Endothelial cell of umbilical vein (primary cell): Measurements from ENCODE around the gene ELMOD2. TPM values are rescaled to one million over a fixed set of nuclear protein-coding genes. Genes with fewer than 3 reads are reported as not detected.

Experiments used
- BruUV-seq: library from RNA; stranded (reverse); fragments of 400-500 nt; replicated peaks from 2 replicates; lab custom pipeline; 2021; lab: Mats Ljungman, UMichigan
- CTCF ChIA-PET: fragments of 300-600, 350-600 bp; sonication (Branson Sonifier 250); formaldehyde crosslinking; loops from one replicate; lab custom pipeline; 2021; ENCODE audit warnings: antibody characterized with exemption, inconsistent platforms; lab: Charles Lee
- POLR2A ChIA-PET: fragments of 300-600, 350-600 bp; sonication (Branson Sonifier 250); formaldehyde crosslinking; loops from one replicate; lab custom pipeline; 2021; ENCODE audit warnings: antibody characterized with exemption, inconsistent platforms; lab: Charles Lee
- DNase-seq: peaks from one replicate; pipeline ENCODE4 v3.0.0-alpha.2; 2011; ENCODE audit warnings: low read depth, low spot score
- FAIRE-seq: peaks from 2 replicates; lab custom pipeline; 2011; peaks lifted over from hg19 to GRCh38; lab: Jason Lieb, UNC
- H2AFZ ChIP-seq: 2 replicates; pipeline ENCODE4 v1.6.0; 2012; ENCODE audit warnings: low read depth, low read length, control low read depth, inconsistent platforms
- H3K27ac ChIP-seq: 2 replicates; pipeline ENCODE4 v1.5.1; 2011; ENCODE audit warnings: low read depth, mild to moderate bottlenecking, control low read depth, low read length, moderate library complexity; ENCODE audit not compliant: insufficient read depth
- H3K27me3 ChIP-seq, 2 experiments: 2 replicates each; pipeline versions ENCODE4 v1.6.0 to v1.6.1; 2011; ENCODE audit warnings: low read length in 2 of 2, mixed read lengths in 1 of 2; ENCODE audit not compliant: control insufficient read depth in 2 of 2, insufficient read depth in 2 of 2
- H3K36me3 ChIP-seq, 2 experiments: 2 replicates in 1 of 2; 3 replicates in 1 of 2; pipeline ENCODE4 v1.5.1; 2011; ENCODE audit warnings: low read length in 2 of 2, mild to moderate bottlenecking in 1 of 2, moderate library complexity in 1 of 2; ENCODE audit not compliant: control insufficient read depth in 2 of 2, insufficient read depth in 2 of 2; ENCODE audit errors: extremely low read depth in 1 of 2
- H3K4me1 ChIP-seq: 3 replicates; pipeline ENCODE4 v1.5.1; 2011; ENCODE audit warnings: mild to moderate bottlenecking, low read length; ENCODE audit not compliant: control insufficient read depth, insufficient read depth; ENCODE audit errors: extremely low read depth
- H3K4me2 ChIP-seq: 2 replicates; pipeline ENCODE4 v1.6.1; 2011; ENCODE audit warnings: low read length, control low read depth, mixed read lengths; ENCODE audit not compliant: insufficient read depth
- H3K4me3 ChIP-seq, 3 experiments: fragments of 200-600 bp in 1 of 3; sonication (generic), shearing (Covaris generic) in 1 of 3; replicated peaks in 1 of 3; 2 replicates each; pipeline ENCODE4 v1.5.1; 2011 to 2016; ENCODE audit warnings: control low read depth in 3 of 3, low read length in 3 of 3, mild to moderate bottlenecking in 2 of 3, inconsistent platforms in 1 of 3, low read depth in 1 of 3, moderate library complexity in 1 of 3; ENCODE audit not compliant: insufficient read depth in 1 of 3
- H3K79me2 ChIP-seq: 2 replicates; pipeline ENCODE4 v1.6.0; 2012; ENCODE audit warnings: low read length, inconsistent platforms; ENCODE audit not compliant: control insufficient read depth, insufficient read depth
- H3K9ac ChIP-seq: replicated peaks from 2 replicates; pipeline ENCODE3; 2011; ENCODE audit warnings: low read length, control low read depth; ENCODE audit not compliant: insufficient read depth; ENCODE audit errors: extremely low read depth
- H3K9me1 ChIP-seq: replicated peaks from 3 replicates; pipeline ENCODE4 v1.6.0; 2011; ENCODE audit warnings: mild to moderate bottlenecking, low read length; ENCODE audit not compliant: control insufficient read depth, insufficient read depth; ENCODE audit errors: extremely low read depth
- H3K9me3 ChIP-seq: replicated peaks from 2 replicates; pipeline ENCODE4 v1.5.1; 2012; ENCODE audit warnings: low read length, inconsistent platforms; ENCODE audit not compliant: control insufficient read depth, insufficient read depth
- H4K20me1 ChIP-seq: replicated peaks from 2 replicates; pipeline ENCODE3; 2011; ENCODE audit warnings: mild to moderate bottlenecking, low read length; ENCODE audit not compliant: control insufficient read depth, insufficient read depth; ENCODE audit errors: extremely low read depth
- CTCF ChIP-seq, 2 donors: IDR thresholded peaks; 1 replicate in 1 of 2; 2 replicates in 1 of 2; pipeline ENCODE4 v1.5.1; 2011; ENCODE audit warnings: low read length in 2 of 2, mild to moderate bottlenecking in 2 of 2, moderate library complexity in 2 of 2, control low read depth in 1 of 2, inconsistent platforms in 1 of 2, low read depth in 1 of 2; ENCODE audit not compliant: insufficient read depth in 1 of 2; ENCODE audit errors: extremely low read depth in 1 of 2
- EZH2 ChIP-seq: IDR thresholded peaks from 2 replicates; pipeline ENCODE4 v1.6.1; 2012; ENCODE audit warnings: borderline replicate concordance, low read depth, mild to moderate bottlenecking, moderate library complexity, low read length, inconsistent platforms; ENCODE audit not compliant: severe bottlenecking
- FOS ChIP-seq: IDR thresholded peaks from 2 replicates; pipeline ENCODE4 v1.6.1; 2011; ENCODE audit warnings: mild to moderate bottlenecking, low read length, moderate library complexity, borderline replicate concordance; ENCODE audit not compliant: insufficient read depth
- GATA2 ChIP-seq: IDR thresholded peaks from 2 replicates; pipeline ENCODE4 v1.7.0; 2011; ENCODE audit warnings: low read depth, mild to moderate bottlenecking, moderate library complexity, mixed read lengths, low read length; ENCODE audit not compliant: insufficient read length, insufficient read depth
- JUN ChIP-seq: IDR thresholded peaks from 2 replicates; pipeline ENCODE4 v1.6.1; 2011; ENCODE audit warnings: borderline replicate concordance, low read depth; ENCODE audit not compliant: insufficient read length, insufficient read depth
- MAX ChIP-seq: IDR thresholded peaks from 2 replicates; pipeline ENCODE4 v1.6.1; 2011; ENCODE audit not compliant: insufficient read depth, insufficient read length
- MYC ChIP-seq: IDR thresholded peaks from one replicate; pipeline ENCODE4 v1.6.1; 2011; ENCODE audit warnings: mild to moderate bottlenecking, low read depth, low read length
- POLR2A ChIP-seq: IDR thresholded peaks from 2 replicates; pipeline ENCODE4 v1.6.1; 2012; ENCODE audit warnings: low read depth, mild to moderate bottlenecking, control low read depth, low read length
- POLR2AphosphoS5 ChIP-seq: IDR thresholded peaks from 2 replicates; pipeline ENCODE4 v1.6.1; 2012; ENCODE audit warnings: low read depth, mild to moderate bottlenecking, control low read depth, low read length, moderate library complexity; ENCODE audit not compliant: insufficient read depth
- dilution Hi-C: fragments of 300-500 bp; cut with MboI; formaldehyde crosslinking; loops from one replicate; pipeline ENCODE4 v1.15.0; 2019; ENCODE audit warnings: low sequenced_read_pairs; ENCODE audit not compliant: extremely low pct_ligation_motif_present
- intact Hi-C: fragments of 100-400 bp; cut with micrococcal nuclease; formaldehyde crosslinking; loops from one replicate; pipeline ENCODE4 v1.10.0; 2022
- polyA plus RNA-seq, 4 experiments: library from polyadenylated mRNA; depleted of rRNA in 3 of 4; stranded (reverse) in 3 of 4; unstranded in 1 of 4; fragments of >200 nt; gene quantifications; 2 replicates each; pipeline versions ENCODE4 v1.2.1 to v1.2.3, GENCODE V29; 2011 to 2012; ENCODE audit warnings: missing spikeins in 1 of 4
- total RNA-seq: library from RNA; stranded (reverse); gene quantifications from 2 replicates; pipeline ENCODE4 v1.2.3, GENCODE V29; 2021

ELMOD2 gene
- total and polyA plus RNA-seq, 2 donors (not counting 3 experiments of a cell fraction or from before 2014, with no cell fraction given) = 5.0 to 23.6 TPM

- Histone ChIP-seq H2AFZ (no peak overlapping the region), H3K36me3 (no peaks in the 10 kb centered on the region), H3K9ac (no peak overlapping the region), H3K4me1 (no peaks in the 10 kb centered on the region), H3K27ac (no peak overlapping the region), H3K79me2 (no peaks in the 10 kb centered on the region), H4K20me1 (no peaks in the 10 kb centered on the region), H3K4me3 (no peak overlapping the region), H3K27me3 (peaks cover 12 to 39% of the 10 kb centered on the region in 2 experiments), H3K4me2 (no peak overlapping the region), H3K9me1 (no peaks in the 10 kb centered on the region), H3K9me3 (no peaks in the 10 kb centered on the region)
- TF ChIP-seq GATA2 (no peak), POLR2A (no peak), MAX (no peak), POLR2AphosphoS5 (no peak), CTCF (IDR thresholded peaks at IDR 0.05; ENCODE audit: extremely low read depth in 1 of 2, insufficient read depth in 1 of 2, low read depth in 1 of 2, low read length in 2 of 2) (no peak), JUN (no peak), EZH2 (no peak), FOS (no peak), MYC (no peak)
- ChIA-PET CTCF (interaction anchor here (1.2 to 2.7 kb wide), 4 partner anchors 9 to 248 kb away, joined by 3 to 12 read pairs (median 4); no protein-coding TSS in a partner anchor), POLR2A (no interaction called here)
- BruUV-seq = no TSS peak
- FAIRE-seq (no peak), DNase-seq (no peak)
- dilution Hi-C loops = no loop called here
- intact Hi-C loops = no loop called here
Observed at GRCh38 chr4:140602714-140603113, 78.7 kb downstream of the ELMOD2 start.
